Liver (tissue), 3 donors: ENCODE measurements around the gene KPNA6.
A peak's percentile ranks its signal among the peaks of the same experiment; 100 is the strongest.

ENCODE experiments used
- ATF3 ChIP-seq: IDR thresholded peaks from 2 replicates; pipeline ENCODE4 v1.6.1; 2016; ENCODE audit warnings: antibody characterized with exemption
- CTCF ChIP-seq: fragments of 150-350 bp; IDR thresholded peaks from 2 replicates; pipeline ENCODE4 v1.5.1; 2017; ENCODE audit warnings: improper control_type of control experiment, low read depth, low read length; ENCODE audit not compliant: missing input control
- EGR1 ChIP-seq, 2 donors: IDR thresholded peaks; 2 replicates each; pipeline ENCODE4 v1.6.1; 2016 to 2018; ENCODE audit warnings: antibody characterized with exemption in 2 of 2, low read depth in 2 of 2
- FOXA1 ChIP-seq: IDR thresholded peaks from 2 replicates; pipeline ENCODE4 v1.6.1; 2016; ENCODE audit warnings: antibody characterized with exemption
- GABPA ChIP-seq, 2 donors: IDR thresholded peaks in 1 of 2; conservative IDR thresholded peaks in 1 of 2; 2 replicates each; pipeline ENCODE4 v1.6.1; 2016; ENCODE audit warnings: antibody characterized with exemption in 2 of 2, mild to moderate bottlenecking in 1 of 2, moderate library complexity in 1 of 2
- HNF4A ChIP-seq, 2 donors: conservative IDR thresholded peaks; 2 replicates each; pipeline ENCODE4 v1.6.1; 2016; ENCODE audit warnings: antibody characterized with exemption in 2 of 2, mild to moderate bottlenecking in 2 of 2
- MAX ChIP-seq: IDR thresholded peaks from 2 replicates; pipeline ENCODE4 v1.6.1; 2016; ENCODE audit warnings: antibody characterized with exemption
- RAD21 ChIP-seq, 2 donors: IDR thresholded peaks; 2 replicates each; pipeline ENCODE4 v1.6.1; 2016; ENCODE audit warnings: antibody characterized with exemption in 2 of 2, mild to moderate bottlenecking in 2 of 2
- REST ChIP-seq: IDR thresholded peaks from 2 replicates; pipeline ENCODE4 v1.6.1; 2016; ENCODE audit warnings: antibody characterized with exemption, mild to moderate bottlenecking
- SP1 ChIP-seq: IDR thresholded peaks from 2 replicates; pipeline ENCODE4 v1.6.1; 2018; ENCODE audit warnings: antibody characterized with exemption, mild to moderate bottlenecking
- TAF1 ChIP-seq: conservative IDR thresholded peaks from 2 replicates; pipeline ENCODE4 v1.6.1; 2016; ENCODE audit warnings: antibody characterized with exemption, mild to moderate bottlenecking
- ZBTB33 ChIP-seq: IDR thresholded peaks from 2 replicates; pipeline ENCODE4 v1.6.1; 2016; ENCODE audit warnings: antibody characterized with exemption
- donor health status: healthy.
- donor health status: healthy.

GRCh38 chr1:32159189-32159588 is 51.3 kb downstream of the KPNA6 start:
- TF ChIP-seq SP1, result peak; percentile 41
- no peak for TF ChIP-seq MAX
- TF ChIP-seq CTCF, result no peak
- TF ChIP-seq FOXA1, result no peak
- no peak for TF ChIP-seq REST
- peak; percentile 21 to 45 for TF ChIP-seq RAD21 (IDR thresholded peaks at IDR 0.05)
- no peak for TF ChIP-seq GABPA (IDR thresholded peaks at IDR 0.05 in 1 of 2, conservative IDR thresholded peaks at IDR 0.05 in 1 of 2)
- TF ChIP-seq ZBTB33, result no peak
- no peak for TF ChIP-seq ATF3
- no peak for TF ChIP-seq TAF1
- peak; percentile 39 to 51 for TF ChIP-seq HNF4A (conservative IDR thresholded peaks at IDR 0.05)
- no peak for TF ChIP-seq EGR1 (IDR thresholded peaks at IDR 0.05; ENCODE audit: low read depth in 2 of 2)
